HG02623 (cell line): Measurements from ENCODE around the gene PAX2.

ENCODE experiments used
- ATAC-seq: cut with Tn5 transposase; IDR thresholded peaks from one replicate; pipeline ENCODE4 v1.9.1; 2021; ENCODE audit warnings: moderate library complexity; ENCODE audit not compliant: unreplicated experiment

PAX2 gene

DNA sequence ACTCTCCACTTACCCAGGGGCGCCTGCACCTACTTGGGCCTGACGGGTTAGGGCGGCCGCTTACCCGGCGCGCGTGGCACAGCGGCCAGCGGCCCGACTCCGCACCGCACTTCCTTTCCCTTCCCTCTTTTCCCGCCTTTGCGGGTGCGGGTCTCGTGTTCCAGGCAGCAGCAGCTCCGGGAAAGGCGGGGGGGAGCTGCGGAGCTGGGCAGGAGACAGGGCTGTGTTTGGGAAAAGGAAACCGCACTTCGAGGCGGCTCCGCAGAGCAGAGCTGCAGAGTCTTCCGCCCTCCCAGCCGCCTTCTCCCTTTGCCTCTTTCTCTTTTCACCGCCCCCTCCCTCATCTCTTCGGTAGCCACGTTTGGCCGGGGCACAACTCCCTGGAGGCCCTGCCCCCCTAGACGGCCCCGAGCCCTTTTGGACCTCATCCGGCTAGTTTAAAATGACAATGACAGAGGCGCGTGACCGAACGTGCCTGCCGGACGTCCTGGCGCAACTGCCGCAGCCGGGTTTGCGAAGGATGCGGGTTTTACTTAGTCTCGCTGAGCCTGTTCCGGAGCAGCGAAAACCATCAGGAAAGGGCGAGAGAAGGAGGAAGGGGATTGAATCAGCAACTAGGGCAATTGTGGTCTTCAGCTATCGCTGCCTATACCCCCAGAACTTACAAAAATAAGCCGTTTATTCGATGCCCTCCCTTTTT is 7.9 kb upstream of the PAX2 start:
- ATAC-seq, result no peak

DNA sequence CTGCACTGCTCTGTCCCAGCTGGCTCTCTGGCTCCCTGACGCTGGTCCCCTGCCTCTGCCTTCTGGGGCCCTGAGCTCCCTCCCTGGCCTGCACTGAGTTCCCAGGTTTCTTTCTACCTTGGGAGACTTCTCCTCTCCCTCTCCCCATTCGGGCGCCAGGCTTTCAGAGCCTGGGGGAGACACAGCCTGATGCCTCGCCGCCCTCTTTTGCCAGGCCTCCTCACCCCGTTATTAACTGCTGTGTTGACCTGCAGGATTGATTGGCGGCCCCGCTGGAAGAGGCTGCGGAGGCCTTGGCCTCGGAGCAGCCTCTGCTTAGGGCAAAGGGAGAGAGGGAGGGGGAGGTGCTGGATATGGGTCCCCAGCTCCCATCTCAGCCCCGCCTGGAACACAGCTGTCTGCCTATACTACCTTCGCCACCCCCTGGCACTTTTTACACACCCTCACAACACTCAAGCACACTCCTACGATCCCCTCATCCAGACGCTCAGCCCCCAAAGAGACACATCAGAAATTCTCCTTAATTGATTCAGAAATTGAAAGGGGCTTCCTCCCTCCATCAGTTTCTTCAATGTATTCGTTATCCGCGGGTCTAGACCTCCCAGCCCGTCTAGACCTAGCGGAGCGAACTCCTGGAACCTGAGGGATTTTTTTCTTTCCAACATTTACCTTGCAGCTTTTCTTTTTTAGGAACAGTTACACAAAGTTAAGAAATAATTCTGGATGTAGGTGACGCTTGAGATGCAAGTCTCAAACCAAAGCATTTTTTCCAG is 7.1 kb upstream of the PAX2 start:
- ATAC-seq, result no peak

DNA sequence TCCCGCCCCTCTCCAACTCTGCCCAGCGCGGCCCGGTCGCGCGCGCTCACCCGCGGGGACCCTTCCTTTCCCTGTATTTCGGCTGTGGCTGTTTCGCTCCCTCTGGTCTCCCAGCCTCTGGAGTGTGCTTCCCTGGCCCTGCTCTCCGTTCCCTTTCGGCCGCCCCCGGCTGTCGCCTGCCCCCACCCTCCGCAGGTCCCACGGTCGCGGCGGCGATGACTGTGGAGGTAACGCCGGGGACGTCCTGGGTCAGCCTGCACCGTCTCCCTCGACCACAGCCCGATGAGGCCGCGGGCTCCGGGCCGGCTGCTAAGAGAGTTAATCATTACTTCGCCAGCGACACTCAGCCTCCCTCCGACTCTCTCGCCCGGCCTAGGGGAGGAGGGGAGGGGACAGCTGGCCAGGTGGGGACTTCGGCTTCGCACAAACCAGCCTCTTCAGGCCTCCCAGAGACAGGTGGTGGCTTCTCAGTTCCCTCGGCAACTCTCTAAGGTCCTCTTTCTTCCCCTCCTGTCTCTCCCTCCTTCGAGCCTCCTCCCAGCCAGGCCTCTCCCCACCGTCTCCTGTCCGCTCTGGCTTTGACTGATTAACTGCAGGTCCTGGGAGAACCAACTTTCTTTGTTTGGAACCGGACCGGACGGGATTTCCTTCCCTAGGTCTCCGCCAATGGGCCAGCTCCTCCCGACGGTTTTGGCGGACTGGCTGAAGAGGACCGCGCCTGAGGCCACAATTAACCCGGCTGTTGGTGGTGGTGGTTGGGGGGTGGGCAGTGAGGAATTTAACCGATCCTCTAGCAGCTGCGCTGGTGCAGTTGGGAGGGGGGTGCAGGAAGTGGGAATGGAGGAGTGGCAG is 5.6 kb upstream of the PAX2 start:
- no peak for ATAC-seq

DNA sequence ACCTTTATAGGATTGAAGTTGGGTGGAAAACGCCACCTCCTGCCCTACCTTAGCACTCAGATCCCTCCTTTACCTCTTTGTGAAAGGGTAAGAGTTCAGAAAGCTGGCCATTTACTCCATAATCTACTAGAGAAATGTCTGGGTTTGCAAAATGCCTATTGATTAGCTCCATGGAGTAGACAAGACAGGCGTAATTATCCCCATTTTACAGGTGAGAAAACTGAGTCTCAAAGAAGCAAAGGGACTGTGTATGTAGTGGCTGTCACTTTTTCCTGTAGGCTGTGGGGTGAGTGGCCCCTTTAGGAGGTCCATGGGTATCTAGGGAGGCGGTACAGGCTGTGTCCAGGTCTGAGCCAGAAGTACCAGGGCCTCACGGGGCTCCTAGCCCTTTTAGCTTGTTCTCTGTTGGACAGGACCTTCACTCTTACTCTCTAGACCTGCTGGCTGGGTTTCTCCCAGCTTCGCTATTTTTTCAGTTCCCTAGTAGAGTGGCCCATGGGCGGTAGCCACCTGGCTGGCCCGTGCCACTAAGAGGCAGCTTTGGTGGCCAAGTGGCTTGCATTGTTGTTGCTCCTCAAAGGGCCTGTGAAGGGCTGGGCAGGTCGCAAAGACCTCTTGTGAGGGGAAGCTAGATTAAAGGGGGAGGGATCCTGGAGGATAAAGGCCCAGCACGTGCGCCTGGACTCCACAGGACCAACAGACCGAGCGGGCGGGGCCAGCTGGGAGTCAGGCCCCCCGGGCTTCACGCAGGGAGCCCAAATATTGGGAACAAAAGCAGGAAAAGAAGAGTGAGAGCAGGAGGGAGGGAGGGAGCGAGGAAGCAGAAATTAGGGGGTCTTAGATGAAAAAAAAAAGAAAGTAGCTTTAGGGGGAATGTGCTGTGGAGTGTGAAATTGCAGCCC is 4.7 kb upstream of the PAX2 start:
- ATAC-seq, result no peak

DNA sequence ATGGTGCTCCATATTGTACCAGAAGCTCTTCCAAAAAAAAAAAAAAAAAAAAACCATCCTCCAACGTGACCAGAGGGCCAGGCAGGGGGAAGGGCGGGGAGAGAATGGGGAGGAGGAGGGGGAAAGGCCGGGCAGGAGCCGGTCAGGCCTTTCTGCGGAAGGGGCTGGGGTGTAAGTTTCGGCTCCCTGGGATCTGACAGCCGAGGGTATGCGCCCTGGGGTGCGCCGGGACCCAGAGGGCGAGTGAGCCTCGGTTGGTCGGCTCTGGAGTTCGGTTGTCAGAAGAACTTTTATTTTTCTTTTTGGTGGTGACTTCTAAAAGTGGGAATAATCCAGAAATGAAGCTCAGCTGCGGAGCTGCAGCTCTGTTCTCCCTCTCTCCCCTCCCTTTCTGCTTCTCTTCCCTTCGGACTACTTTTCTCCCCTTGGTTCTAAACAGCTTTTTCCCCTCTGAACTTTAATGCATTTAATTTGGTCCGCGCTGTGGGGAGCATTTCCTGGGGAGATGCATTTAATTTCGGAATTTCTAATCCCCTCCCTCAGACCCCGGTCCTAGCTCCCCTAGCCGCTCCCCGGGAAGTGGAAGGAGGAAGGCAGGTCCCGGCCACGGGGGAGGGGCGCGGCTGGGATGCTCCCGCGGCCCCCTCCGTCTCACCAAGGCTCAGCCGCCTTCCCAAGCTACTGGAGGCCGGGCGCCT is 3.9 kb upstream of the PAX2 start:
- ATAC-seq, result no peak

DNA sequence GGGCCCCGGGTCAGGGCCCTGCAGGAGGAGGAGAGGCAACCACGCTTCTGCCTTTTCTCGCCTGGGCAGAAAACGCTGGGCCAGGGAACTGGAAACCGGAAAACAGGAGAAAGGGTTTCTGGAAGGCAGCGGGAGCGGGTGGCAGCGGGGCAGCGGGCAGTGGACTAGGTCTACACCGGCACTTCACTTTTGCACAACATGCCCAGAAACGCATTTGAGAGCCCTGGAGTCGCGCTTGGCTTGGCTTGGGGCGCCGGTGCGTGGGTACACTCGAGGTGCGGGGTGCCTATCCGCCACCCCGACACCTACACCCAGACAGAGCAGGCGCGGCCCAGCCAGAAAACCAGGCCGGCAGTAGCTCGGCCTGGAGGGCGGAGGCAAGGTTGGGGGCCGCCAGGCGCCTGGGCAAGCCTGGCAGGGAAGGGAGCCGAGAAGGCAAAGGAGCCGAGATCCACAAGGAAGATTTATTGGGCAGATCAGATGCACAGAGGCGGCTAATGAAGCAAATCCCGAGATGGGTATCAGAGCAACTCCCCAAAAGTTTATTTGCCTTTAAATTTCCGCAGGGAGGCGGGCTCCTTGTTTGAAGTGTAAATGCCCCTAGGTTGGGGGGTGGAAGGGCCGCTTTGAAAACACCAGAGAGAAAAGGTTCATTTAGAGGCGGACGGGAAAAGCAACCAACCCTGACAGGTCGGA is 3.2 kb upstream of the PAX2 start:
- no peak for ATAC-seq

DNA sequence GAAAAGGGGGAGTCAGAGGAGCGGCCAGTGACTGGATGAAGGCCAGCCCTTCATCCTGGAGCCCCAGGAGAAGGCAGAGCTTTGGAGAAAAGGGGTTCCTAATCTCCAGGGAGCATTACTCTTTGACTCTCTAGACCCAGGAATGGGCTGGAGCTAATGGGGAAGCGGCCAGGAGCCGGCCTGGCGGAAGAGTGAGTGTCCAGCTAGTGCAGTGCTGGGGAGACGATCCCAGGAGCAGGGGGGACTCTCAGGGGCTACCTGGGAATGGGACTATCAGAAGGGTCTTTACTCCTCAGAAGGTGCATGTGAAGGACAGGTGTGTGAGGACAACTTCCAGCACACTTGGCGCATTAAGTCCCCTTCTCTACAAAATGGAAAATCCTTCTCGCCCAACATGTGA is 2.4 kb upstream of the PAX2 start:
- ATAC-seq, result no peak

DNA sequence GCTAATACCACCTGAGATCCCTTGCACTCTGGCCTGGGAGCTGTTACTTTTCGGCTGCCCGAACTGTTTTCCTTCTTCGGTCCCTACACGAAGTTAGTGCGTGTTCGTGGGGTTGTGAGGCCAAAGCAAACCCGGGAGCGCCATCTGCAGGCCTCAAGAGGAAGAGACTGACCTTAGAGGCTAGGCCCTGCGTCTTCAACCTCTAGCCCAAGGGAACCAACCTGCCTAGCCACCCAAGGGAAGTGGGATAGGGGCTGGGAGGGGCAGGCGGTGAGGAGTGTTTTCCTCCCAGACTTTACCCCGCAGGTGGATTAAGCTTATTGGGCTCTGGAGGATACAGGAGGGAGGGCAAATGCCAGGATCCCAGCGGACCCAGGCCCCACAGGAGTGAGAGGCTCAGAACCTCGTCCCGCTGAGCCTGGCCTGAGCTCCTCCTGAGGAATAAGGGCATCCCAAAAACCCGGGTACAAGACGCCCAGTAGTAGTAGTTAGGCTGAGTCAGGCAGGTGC is 1.7 kb upstream of the PAX2 start:
- ATAC-seq, result no peak

DNA sequence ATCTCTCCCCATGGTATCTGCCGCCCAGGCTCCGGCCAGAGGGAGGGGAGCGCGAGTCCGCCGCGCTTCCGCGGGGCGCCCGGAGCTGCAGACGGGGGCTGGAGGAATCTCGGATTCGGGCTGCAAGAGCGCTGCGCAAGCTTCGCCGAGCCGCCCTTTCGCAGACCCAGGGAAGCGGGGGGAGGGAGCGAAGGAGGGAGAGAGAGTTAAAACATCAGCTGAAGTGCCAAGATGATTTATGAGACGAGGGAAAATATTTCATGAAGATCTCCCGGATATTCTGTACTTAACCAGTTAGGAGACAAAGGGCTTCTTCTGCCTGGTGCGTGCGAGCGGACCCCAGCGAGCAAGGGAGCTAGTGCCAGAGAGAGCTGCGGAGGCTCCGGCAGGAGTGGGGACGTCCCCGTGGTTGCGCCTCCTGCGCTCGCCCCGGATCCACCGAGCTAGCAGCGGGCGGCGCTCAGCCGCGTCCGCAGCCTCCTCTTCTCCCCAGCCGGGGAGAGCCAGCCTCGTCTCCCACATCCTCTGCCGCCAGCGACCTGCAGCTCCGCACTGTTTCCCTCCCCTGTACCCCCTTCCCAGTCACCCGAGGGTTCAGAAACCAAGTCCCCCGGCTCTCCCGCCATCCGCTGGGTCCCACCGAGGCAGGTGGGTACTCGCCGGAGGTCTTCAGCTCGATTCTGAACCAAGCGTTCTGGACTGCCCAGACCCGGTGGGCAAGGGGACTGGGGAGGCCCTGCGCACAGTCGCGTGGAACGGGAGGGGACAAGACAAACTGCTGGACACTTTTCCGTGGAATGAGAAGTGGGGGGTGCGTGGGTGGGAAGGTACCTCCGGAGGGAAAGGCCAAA is 1.0 kb upstream of the PAX2 start:
- ATAC-seq, result no peak

DNA sequence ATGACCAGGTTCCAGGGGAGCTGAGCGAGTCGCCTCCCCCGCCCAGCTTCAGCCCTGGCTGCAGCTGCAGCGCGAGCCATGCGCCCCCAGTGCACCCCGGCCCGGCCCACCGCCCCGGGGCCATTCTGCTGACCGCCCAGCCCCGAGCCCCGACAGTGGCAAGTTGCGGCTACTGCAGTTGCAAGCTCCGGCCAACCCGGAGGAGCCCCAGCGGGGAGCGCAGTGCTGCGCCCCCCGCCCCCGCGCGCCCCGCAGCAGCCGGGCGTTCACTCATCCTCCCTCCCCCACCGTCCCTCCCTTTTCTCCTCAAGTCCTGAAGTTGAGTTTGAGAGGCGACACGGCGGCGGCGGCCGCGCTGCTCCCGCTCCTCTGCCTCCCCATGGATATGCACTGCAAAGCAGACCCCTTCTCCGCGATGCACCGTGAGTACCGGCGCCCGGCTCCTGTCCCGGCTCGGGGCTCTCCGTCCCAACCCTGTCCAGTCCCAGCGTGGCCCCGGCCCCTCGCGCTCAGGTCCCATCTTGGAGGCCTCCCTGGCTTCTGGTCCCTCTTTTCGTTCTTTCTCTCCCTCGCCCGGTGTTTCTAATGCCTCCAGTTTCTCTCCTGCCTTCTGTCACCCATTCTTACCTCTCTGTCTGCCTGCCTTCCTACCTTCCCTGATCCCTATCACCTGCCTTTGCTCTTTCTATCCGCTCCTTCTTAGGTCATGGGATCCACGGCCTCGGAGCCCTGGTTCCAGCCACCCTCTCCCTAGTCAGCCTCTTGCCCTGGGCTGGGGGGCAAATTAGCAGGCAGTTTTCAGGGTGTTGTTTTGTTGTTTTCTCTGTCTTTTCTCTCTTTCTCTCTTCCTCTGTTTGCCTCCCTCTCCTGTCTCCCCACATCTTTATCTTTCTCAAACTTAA is 751 bp downstream of the PAX2 start:
- no peak for ATAC-seq

DNA sequence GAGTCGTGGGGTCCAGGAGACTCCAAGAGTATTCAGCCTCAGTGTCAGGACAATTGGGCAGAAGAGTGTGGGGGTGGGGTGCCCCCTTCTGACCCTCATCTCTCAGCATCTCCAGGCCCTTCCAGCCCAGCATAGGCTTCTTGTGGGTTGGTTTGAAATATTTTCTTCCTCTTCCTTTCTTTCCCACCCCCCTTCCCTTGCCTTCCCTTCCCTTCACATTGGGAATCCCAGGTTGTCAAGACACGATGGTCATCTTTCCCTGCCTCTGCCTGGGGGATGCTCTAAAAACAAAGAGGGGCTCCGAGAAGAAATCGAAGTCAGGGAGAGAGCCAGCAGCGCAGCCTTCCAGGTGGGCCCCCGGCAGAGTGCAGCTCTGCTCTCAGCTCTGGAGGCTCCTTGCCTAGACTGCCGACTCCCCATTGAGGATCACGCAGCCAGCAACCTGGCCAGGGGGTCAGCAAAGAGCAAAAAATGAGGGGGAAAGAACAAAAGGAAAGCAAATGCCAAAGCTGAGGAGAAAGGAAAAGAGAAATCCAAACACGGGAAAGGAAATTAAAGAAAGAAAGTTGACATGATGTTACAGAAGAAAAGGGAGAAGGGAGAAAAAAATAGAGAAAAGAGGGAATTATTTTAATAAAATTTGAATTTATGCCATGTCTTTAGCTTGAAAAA is 1.5 kb downstream of the PAX2 start:
- ATAC-seq, result no peak

DNA sequence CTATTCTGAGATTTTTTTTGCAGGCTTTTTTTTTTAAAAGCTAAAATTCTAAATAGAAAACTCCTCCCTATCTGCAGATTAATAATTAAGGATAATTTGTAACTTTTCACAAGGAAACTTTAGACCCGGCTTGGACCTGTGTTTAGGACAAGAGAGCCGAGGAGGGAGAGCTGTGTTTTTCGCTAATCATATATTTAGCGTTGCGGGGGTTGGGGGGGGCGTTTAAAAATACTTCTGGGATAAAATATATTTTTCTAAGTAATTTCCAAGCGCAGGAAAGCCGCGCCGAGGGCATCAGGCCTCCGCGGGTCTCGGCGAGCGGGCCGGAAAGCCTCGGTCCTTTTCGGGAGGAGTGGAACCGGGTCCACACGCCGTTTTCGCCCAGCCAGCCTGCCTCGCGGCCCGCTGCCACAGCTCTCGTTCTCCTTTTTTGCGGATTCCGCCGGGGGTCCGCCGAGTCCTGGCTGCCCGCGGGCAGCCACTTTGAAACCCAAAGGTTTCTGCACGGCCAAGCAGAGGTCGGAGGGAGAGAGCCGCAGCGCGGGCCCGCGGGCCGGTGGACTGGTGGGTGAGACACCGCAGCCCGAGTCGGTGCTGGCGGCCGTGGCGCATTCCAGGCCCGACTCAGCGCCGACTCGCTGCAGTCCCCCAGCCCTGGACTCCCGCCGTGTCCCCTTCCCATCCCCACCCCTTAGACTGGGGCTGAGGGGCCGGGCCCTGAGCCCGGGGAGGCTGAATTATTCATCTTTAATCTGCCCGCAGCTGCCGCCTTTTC is 2.3 kb downstream of the PAX2 start:
- ATAC-seq, result no peak

DNA sequence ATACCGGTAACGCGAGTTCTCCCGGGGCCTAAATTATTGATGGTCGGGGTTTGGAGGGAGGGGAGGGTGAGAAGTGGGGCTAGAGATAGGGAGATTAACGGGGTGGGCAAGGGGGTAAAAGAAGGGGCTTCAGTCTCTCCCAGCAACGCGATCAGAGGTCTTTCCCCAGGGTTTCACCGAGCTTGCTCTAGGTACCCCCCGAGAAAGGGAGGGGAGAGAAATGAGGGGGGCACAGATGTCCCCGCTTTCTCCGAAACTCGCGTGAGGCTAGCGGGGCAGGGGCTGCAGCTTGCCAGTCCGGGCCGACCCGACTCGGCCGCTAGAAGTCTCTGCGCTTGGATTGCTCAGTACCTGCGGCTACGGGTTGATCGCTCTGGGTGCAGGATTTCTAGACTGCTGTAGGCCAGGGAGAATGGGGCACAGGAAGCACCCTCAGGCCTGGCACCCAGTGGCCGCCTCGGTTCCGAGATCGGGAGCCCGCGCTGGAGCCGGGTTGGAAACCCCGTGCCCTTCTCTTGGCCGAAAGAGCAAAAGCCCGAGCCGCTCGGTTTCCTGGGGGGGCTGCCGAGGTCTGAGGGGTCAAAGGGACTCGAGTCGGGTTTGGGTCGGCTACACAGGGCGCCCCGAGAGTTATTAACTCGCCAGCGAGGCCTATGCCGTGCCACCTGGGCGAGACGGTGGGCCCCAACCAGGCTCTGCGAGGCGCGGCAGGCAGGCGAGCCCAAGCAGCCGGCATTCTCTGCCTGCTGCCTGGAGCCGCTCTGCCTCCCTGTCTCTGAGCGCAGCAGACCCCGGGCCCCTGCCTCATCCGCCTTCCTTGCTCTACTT is 3.1 kb downstream of the PAX2 start:
- ATAC-seq, result no peak

DNA sequence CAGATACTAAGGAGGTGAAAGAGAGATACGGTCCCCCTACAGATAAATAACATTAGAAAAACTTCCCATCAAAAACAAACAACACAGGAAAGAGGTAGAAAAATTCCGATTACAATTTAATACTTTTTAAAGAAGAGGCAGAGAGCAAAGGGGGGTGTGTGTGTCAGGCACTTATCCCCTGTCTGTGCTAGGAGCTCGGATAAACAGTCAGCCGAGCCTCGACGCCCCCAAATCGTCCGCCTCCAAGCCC is 3.6 kb downstream of the PAX2 start:
- no peak for ATAC-seq
